Activated naive CD8-positive, alpha-beta T cell treated with anti-CD3 and anti-CD28 coated beads for 36 hours (primary cell): ENCODE results near the gene L3HYPDH. TPM values are rescaled to one million over a fixed set of nuclear protein-coding genes. Genes with fewer than 3 reads are reported as not detected.

Source experiments
- DNase-seq: peaks from one replicate; pipeline ENCODE4 v3.0.0; 2021
- H3K27ac Mint-ChIP-seq: one replicate; pipeline ENCODE4 v1.8.0; 2022; ENCODE audit warnings: mild to moderate bottlenecking, moderate library complexity, mixed read lengths
- H3K27me3 Mint-ChIP-seq: one replicate; pipeline ENCODE4 v1.8.0; 2022; ENCODE audit warnings: mild to moderate bottlenecking, mixed read lengths
- H3K36me3 Mint-ChIP-seq: one replicate; pipeline ENCODE4 v1.8.0; 2021; ENCODE audit warnings: mild to moderate bottlenecking, mixed read lengths
- H3K4me1 Mint-ChIP-seq: one replicate; pipeline ENCODE4 v1.8.0; 2021; ENCODE audit warnings: mixed read lengths
- H3K4me3 Mint-ChIP-seq: one replicate; pipeline ENCODE4 v1.8.0; 2022; ENCODE audit warnings: mild to moderate bottlenecking, moderate library complexity, mixed read lengths
- H3K9me3 Mint-ChIP-seq: one replicate; pipeline ENCODE4 v1.8.0; 2022; ENCODE audit warnings: mixed read lengths
- total RNA-seq, 2 experiments: library from RNA; stranded (reverse); gene quantifications; one replicate each; pipeline ENCODE4 v1.2.3, GENCODE V29; 2021

Gene L3HYPDH
- total RNA-seq, result 1 to 10 TPM; 9.3 to 9.7 TPM

- Mint-ChIP-seq H3K4me3 (peak within 1 kb of the TSS; percentile 94), H3K4me1 (peaks cover 45% of the 10 kb centered on the region), H3K27ac (peak within 1 kb of the TSS; percentile 85), H3K27me3 (no peaks in the 10 kb centered on the region), H3K36me3 (peaks cover 14% of the 10 kb centered on the region), H3K9me3 (no peaks in the 10 kb centered on the region)
- peak; percentile 97 for DNase-seq
These were observed at the start of gene L3HYPDH, which contains the start of gene JKAMP for GRCh38 chr14:59483819-59484638. Gene L3HYPDH, minus strand, starts transcription at chr14:59484408. Its CDS starts 92 bp downstream, at chr14:59484316. Gene JKAMP, plus strand, starts transcription at chr14:59484517. Its CDS starts 73 bp downstream, at chr14:59484590.

- H3K4me3 Mint-ChIP-seq, result no peak overlapping the region
- no peak for DNase-seq
- H3K27ac Mint-ChIP-seq, result no peak overlapping the region
- no peaks in the 10 kb centered on the region for H3K4me1 Mint-ChIP-seq
- peaks cover 24% of the 10 kb centered on the region for H3K27me3 Mint-ChIP-seq
- H3K9me3 Mint-ChIP-seq, result peaks cover 4% of the 10 kb centered on the region
- no peaks in the 10 kb centered on the region for H3K36me3 Mint-ChIP-seq
These were observed 48.2 kb upstream of the L3HYPDH start for GRCh38 chr14:59532419-59532818.

- DNase-seq, result no peak
- Mint-ChIP-seq H3K27ac (no peak overlapping the region), H3K36me3 (no peaks in the 10 kb centered on the region), H3K9me3 (peaks cover 4% of the 10 kb centered on the region), H3K4me3 (no peak overlapping the region), H3K4me1 (no peaks in the 10 kb centered on the region), H3K27me3 (peaks cover 24% of the 10 kb centered on the region)
These were observed 46.1 kb upstream of the L3HYPDH start for GRCh38 chr14:59530349-59530748.

- Mint-ChIP-seq H3K9me3 (peaks cover 4% of the 10 kb centered on the region), H3K36me3 (no peaks in the 10 kb centered on the region), H3K4me3 (no peak overlapping the region), H3K27me3 (peaks cover 24% of the 10 kb centered on the region), H3K4me1 (no peaks in the 10 kb centered on the region), H3K27ac (no peak overlapping the region)
- no peak for DNase-seq
These were observed 45.0 kb upstream of the L3HYPDH start for GRCh38 chr14:59529189-59529588.

GRCh38 chr14:59520224-59520623 lies 36.0 kb upstream of the L3HYPDH start:
- no peak overlapping the region for H3K27ac Mint-ChIP-seq
- H3K4me1 Mint-ChIP-seq, result no peaks in the 10 kb centered on the region
- H3K27me3 Mint-ChIP-seq, result peaks cover 9% of the 10 kb centered on the region
- no peak overlapping the region for H3K4me3 Mint-ChIP-seq
- H3K9me3 Mint-ChIP-seq, result no peaks in the 10 kb centered on the region
- H3K36me3 Mint-ChIP-seq, result no peaks in the 10 kb centered on the region
- DNase-seq, result no peak

GRCh38 chr14:59511916-59512575 lies 27.8 kb upstream of the L3HYPDH start:
- Mint-ChIP-seq H3K4me1 (no peaks in the 10 kb centered on the region), H3K36me3 (no peaks in the 10 kb centered on the region), H3K27ac (no peak overlapping the region), H3K4me3 (no peak overlapping the region), H3K27me3 (peaks cover 30% of the 10 kb centered on the region), H3K9me3 (no peaks in the 10 kb centered on the region)
- DNase-seq, result peak; percentile 14

- Mint-ChIP-seq H3K4me3 (no peak overlapping the region), H3K9me3 (no peaks in the 10 kb centered on the region), H3K27me3 (peaks cover 29% of the 10 kb centered on the region), H3K4me1 (no peaks in the 10 kb centered on the region), H3K27ac (no peak overlapping the region), H3K36me3 (no peaks in the 10 kb centered on the region)
- DNase-seq, result no peak
These were observed 26.8 kb upstream of the L3HYPDH start for GRCh38 chr14:59510966-59511365.

- no peak for DNase-seq
- Mint-ChIP-seq H3K36me3 (no peaks in the 10 kb centered on the region), H3K4me1 (no peaks in the 10 kb centered on the region), H3K9me3 (no peaks in the 10 kb centered on the region), H3K27ac (no peak overlapping the region), H3K4me3 (no peak overlapping the region), H3K27me3 (peaks cover 24% of the 10 kb centered on the region)
These were observed 25.8 kb upstream of the L3HYPDH start for GRCh38 chr14:59510001-59510400.

- DNase-seq, result no peak
- H3K4me1 Mint-ChIP-seq, result peaks cover 4% of the 10 kb centered on the region
- no peaks in the 10 kb centered on the region for H3K36me3 Mint-ChIP-seq
- no peaks in the 10 kb centered on the region for H3K9me3 Mint-ChIP-seq
- H3K27ac Mint-ChIP-seq, result no peak overlapping the region
- H3K4me3 Mint-ChIP-seq, result no peak overlapping the region
- peaks cover 21% of the 10 kb centered on the region for H3K27me3 Mint-ChIP-seq
These were observed 24.9 kb upstream of the L3HYPDH start for GRCh38 chr14:59509101-59509500.

- Mint-ChIP-seq H3K27ac (no peak overlapping the region), H3K9me3 (no peaks in the 10 kb centered on the region), H3K27me3 (peaks cover 21% of the 10 kb centered on the region), H3K4me3 (no peak overlapping the region), H3K36me3 (no peaks in the 10 kb centered on the region), H3K4me1 (peaks cover 4% of the 10 kb centered on the region)
- no peak for DNase-seq
These were observed 23.5 kb upstream of the L3HYPDH start for GRCh38 chr14:59507752-59508103.

- H3K4me1 Mint-ChIP-seq, result peaks cover 4% of the 10 kb centered on the region
- no peak overlapping the region for H3K4me3 Mint-ChIP-seq
- no peak overlapping the region for H3K27ac Mint-ChIP-seq
- peak; percentile 40 for DNase-seq
- H3K9me3 Mint-ChIP-seq, result no peaks in the 10 kb centered on the region
- H3K27me3 Mint-ChIP-seq, result peaks cover 21% of the 10 kb centered on the region
- H3K36me3 Mint-ChIP-seq, result peaks cover 3% of the 10 kb centered on the region
These were observed 23.0 kb upstream of the L3HYPDH start for GRCh38 chr14:59507063-59507751.

- DNase-seq, result no peak
- Mint-ChIP-seq H3K27ac (no peak overlapping the region), H3K9me3 (no peaks in the 10 kb centered on the region), H3K27me3 (peaks cover 4% of the 10 kb centered on the region), H3K4me1 (peaks cover 7% of the 10 kb centered on the region), H3K4me3 (no peak overlapping the region), H3K36me3 (peaks cover 7% of the 10 kb centered on the region)
These were observed 19.0 kb upstream of the L3HYPDH start for GRCh38 chr14:59503256-59503655.

- Mint-ChIP-seq H3K36me3 (peaks cover 10% of the 10 kb centered on the region), H3K27ac (no peak overlapping the region), H3K27me3 (no peaks in the 10 kb centered on the region), H3K9me3 (no peaks in the 10 kb centered on the region), H3K4me3 (no peak overlapping the region), H3K4me1 (peaks cover 11% of the 10 kb centered on the region)
- no peak for DNase-seq
These were observed 16.5 kb upstream of the L3HYPDH start for GRCh38 chr14:59500732-59501131.

GRCh38 chr14:59492384-59492783 lies 8.2 kb upstream of the L3HYPDH start:
- Mint-ChIP-seq H3K4me1 (peaks cover 20% of the 10 kb centered on the region), H3K27me3 (no peaks in the 10 kb centered on the region), H3K27ac (no peak overlapping the region), H3K9me3 (no peaks in the 10 kb centered on the region), H3K36me3 (peaks cover 42% of the 10 kb centered on the region), H3K4me3 (no peak overlapping the region)
- no peak for DNase-seq

- DNase-seq, result no peak
- H3K9me3 Mint-ChIP-seq, result no peaks in the 10 kb centered on the region
- no peaks in the 10 kb centered on the region for H3K27me3 Mint-ChIP-seq
- H3K4me3 Mint-ChIP-seq, result no peak overlapping the region
- peaks cover 39% of the 10 kb centered on the region for H3K36me3 Mint-ChIP-seq
- no peak overlapping the region for H3K27ac Mint-ChIP-seq
- peaks cover 20% of the 10 kb centered on the region for H3K4me1 Mint-ChIP-seq
These were observed 6.5 kb upstream of the L3HYPDH start for GRCh38 chr14:59490756-59491155.
